ENCODE data around the gene ZSCAN21.

Gene ZSCAN21

DNA sequence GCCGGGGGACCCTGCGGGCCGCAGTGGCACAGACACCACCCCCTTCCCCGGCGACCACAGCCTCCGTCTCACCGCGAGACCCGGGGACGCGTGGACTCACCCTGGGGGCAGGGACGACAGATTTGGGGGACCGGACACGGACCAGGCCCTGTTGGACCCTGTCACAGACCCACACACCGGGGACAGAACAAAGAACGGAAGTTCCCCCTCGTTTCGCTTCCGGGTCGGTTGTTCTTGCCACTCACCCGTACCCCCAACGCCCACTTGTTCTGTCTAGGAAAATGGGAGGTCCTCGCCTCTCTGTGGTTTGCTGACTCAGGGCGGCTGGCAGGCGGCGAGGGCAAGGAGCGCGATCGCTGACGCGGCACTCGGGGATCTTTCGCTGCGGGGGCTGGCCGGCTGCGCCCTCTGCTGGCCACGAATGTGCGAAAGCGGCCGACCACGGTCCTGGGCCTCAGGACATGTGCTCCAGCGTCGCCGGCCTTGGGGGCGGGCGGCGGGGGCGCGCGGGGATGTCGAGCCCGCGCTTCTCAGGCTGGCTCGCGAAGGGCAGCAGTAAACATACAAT is 32.0 kb downstream of the ZSCAN21 start, which contains the start of gene ZNF3 (continued):
- TF ChIP-seq, protein P1, sequence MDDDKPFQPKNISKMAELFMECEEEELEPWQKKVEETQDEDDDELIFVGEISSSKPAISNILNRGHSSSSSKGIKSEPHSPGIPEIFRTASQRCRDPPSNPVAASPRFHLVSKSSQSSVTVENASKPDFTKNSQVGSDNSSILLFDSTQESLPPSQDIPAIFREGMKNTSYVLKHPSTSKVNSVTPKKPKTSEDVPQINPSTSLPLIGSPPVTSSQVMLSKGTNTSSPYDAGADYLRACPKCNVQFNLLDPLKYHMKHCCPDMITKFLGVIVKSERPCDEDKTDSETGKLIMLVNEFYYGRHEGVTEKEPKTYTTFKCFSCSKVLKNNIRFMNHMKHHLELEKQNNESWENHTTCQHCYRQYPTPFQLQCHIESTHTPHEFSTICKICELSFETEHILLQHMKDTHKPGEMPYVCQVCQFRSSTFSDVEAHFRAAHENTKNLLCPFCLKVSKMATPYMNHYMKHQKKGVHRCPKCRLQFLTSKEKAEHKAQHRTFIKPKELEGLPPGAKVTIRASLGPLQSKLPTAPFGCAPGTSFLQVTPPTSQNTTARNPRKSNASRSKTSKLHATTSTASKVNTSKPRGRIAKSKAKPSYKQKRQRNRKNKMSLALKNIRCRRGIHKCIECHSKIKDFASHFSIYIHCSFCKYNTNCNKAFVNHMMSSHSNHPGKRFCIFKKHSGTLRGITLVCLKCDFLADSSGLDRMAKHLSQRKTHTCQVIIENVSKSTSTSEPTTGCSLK (tag by site-specific recombination; IDR thresholded peaks at IDR 0.05) = no peak
- TF ChIP-seq ZNF48 (tag by site-specific recombination; IDR thresholded peaks at IDR 0.05) (no peak), ZNF571 (tag by site-specific recombination; IDR thresholded peaks at IDR 0.05) (no peak), ZNF274 (IDR thresholded peaks at IDR 0.05; ENCODE audit: low read length) (no peak), ZNF274 (tag by site-specific recombination; IDR thresholded peaks at IDR 0.05; ENCODE audit: borderline replicate concordance) (no peak), ZNF776 (tag by site-specific recombination; IDR thresholded peaks at IDR 0.05; ENCODE audit: borderline replicate concordance) (no peak), ZNF529 (tag by site-specific recombination; IDR thresholded peaks at IDR 0.05; ENCODE audit: insufficient replicate concordance) (no peak), ZNF302 (tag by site-specific recombination; IDR thresholded peaks at IDR 0.05; ENCODE audit: low read depth) (no peak), ZNF394 (tag by site-specific recombination; IDR thresholded peaks at IDR 0.05; ENCODE audit: borderline replicate concordance) (peak; percentile 71), ZNF391 (tag by site-specific recombination; IDR thresholded peaks at IDR 0.05; ENCODE audit: borderline replicate concordance, low read depth) (peak; percentile 85; the same call in 1 of the 2 replicates), ZNF416 (tag by site-specific recombination; IDR thresholded peaks at IDR 0.05) (no peak), ZNF791 (tag by site-specific recombination; IDR thresholded peaks at IDR 0.05) (no peak), ZNF24 (tag by site-specific recombination; IDR thresholded peaks at IDR 0.05) (peak; percentile 92), ZNF585B (tag by site-specific recombination; IDR thresholded peaks at IDR 0.05) (no peak), BCL11B (tag by site-specific recombination; IDR thresholded peaks at IDR 0.05; ENCODE audit: low read depth) (peak; percentile 81; the same call in 1 of the 2 replicates), ZNF202 (tag by site-specific recombination; IDR thresholded peaks at IDR 0.05; ENCODE audit: borderline replicate concordance) (no peak), ZNF2 (tag by site-specific recombination; IDR thresholded peaks at IDR 0.05) (peak; percentile 98), GLI4 (tag by site-specific recombination; IDR thresholded peaks at IDR 0.05) (peak; percentile 80; the same call in 1 of the 2 replicates), ZBTB21 (tag by site-specific recombination; IDR thresholded peaks at IDR 0.05) (peak; percentile 72), ZNF530 (tag by site-specific recombination; IDR thresholded peaks at IDR 0.05; ENCODE audit: low read depth) (no peak), ZNF548 (tag by site-specific recombination; IDR thresholded peaks at IDR 0.05) (no peak), SCRT1 (tag by site-specific recombination; IDR thresholded peaks at IDR 0.05; ENCODE audit: borderline replicate concordance) (no peak), ZNF596 (tag by site-specific recombination; IDR thresholded peaks at IDR 0.05) (no peak), ZNF473 (tag by site-specific recombination; IDR thresholded peaks at IDR 0.05) (no peak), ZNF132 (tag by site-specific recombination; IDR thresholded peaks at IDR 0.05; ENCODE audit: borderline replicate concordance) (no peak), KLF7 (tag by site-specific recombination; IDR thresholded peaks at IDR 0.05; ENCODE audit: borderline replicate concordance) (no peak), ZNF624 (tag by site-specific recombination; IDR thresholded peaks at IDR 0.05) (no peak), ZNF169 (tag by site-specific recombination; IDR thresholded peaks at IDR 0.05) (no peak), ZNF16 (tag by site-specific recombination; IDR thresholded peaks at IDR 0.05; ENCODE audit: low read depth) (no peak), ZNF792 (tag by site-specific recombination; IDR thresholded peaks at IDR 0.05) (no peak)
- TF ChIP-seq, protein P2, sequence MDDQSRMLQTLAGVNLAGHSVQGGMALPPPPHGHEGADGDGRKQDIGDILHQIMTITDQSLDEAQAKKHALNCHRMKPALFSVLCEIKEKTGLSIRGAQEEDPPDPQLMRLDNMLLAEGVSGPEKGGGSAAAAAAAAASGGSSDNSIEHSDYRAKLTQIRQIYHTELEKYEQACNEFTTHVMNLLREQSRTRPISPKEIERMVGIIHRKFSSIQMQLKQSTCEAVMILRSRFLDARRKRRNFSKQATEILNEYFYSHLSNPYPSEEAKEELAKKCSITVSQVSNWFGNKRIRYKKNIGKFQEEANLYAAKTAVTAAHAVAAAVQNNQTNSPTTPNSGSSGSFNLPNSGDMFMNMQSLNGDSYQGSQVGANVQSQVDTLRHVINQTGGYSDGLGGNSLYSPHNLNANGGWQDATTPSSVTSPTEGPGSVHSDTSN (CRISPR knock-in tag; IDR thresholded peaks at IDR 0.05) = peak; percentile 91
- TF ChIP-seq, protein P3, sequence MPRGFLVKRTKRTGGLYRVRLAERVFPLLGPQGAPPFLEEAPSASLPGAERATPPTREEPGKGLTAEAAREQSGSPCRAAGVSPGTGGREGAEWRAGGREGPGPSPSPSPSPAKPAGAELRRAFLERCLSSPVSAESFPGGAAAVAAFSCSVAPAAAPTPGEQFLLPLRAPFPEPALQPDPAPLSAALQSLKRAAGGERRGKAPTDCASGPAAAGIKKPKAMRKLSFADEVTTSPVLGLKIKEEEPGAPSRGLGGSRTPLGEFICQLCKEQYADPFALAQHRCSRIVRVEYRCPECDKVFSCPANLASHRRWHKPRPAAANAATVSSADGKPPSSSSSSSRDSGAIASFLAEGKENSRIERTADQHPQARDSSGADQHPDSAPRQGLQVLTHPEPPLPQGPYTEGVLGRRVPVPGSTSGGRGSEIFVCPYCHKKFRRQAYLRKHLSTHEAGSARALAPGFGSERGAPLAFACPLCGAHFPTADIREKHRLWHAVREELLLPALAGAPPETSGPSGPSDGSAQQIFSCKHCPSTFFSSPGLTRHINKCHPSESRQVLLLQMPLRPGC (tag by site-specific recombination; IDR thresholded peaks at IDR 0.05) = no peak; the same call in 1 of the 2 replicates
- TF ChIP-seq, protein P4, sequence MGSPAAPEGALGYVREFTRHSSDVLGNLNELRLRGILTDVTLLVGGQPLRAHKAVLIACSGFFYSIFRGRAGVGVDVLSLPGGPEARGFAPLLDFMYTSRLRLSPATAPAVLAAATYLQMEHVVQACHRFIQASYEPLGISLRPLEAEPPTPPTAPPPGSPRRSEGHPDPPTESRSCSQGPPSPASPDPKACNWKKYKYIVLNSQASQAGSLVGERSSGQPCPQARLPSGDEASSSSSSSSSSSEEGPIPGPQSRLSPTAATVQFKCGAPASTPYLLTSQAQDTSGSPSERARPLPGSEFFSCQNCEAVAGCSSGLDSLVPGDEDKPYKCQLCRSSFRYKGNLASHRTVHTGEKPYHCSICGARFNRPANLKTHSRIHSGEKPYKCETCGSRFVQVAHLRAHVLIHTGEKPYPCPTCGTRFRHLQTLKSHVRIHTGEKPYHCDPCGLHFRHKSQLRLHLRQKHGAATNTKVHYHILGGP (tag by site-specific recombination; IDR thresholded peaks at IDR 0.05) = peak; percentile 75
- TF ChIP-seq, protein P5, sequence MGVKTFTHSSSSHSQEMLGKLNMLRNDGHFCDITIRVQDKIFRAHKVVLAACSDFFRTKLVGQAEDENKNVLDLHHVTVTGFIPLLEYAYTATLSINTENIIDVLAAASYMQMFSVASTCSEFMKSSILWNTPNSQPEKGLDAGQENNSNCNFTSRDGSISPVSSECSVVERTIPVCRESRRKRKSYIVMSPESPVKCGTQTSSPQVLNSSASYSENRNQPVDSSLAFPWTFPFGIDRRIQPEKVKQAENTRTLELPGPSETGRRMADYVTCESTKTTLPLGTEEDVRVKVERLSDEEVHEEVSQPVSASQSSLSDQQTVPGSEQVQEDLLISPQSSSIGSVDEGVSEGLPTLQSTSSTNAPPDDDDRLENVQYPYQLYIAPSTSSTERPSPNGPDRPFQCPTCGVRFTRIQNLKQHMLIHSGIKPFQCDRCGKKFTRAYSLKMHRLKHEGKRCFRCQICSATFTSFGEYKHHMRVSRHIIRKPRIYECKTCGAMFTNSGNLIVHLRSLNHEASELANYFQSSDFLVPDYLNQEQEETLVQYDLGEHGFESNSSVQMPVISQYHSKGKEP (tag by site-specific recombination; IDR thresholded peaks at IDR 0.05) = peak; percentile 77
